ENCODE data around the gene ALKBH5.

- TF ChIP-seq CTCF (IDR thresholded peaks at IDR 0.05), result no peak
- no peak for TF ChIP-seq EZH2phosphoT487 (IDR thresholded peaks at IDR 0.05)
These were observed 1.8 kb downstream of the ALKBH5 start for GRCh38 chr17:18185391-18185790.

All from neural progenitor cell (in vitro differentiated cells).